Effector memory CD8-positive, alpha-beta T cell (primary cell): Measurements from ENCODE around the gene MRPL33.
A peak's percentile ranks its signal among the peaks of the same experiment; 100 is the strongest.

ENCODE experiments used
- ATAC-seq: fragments of 150-1000 bp; cut with Tn5 transposase; replicated peaks from 2 replicates; pipeline ENCODE4 v1.10.0; 2021; ENCODE audit warnings: mild to moderate bottlenecking, moderate library complexity
- DNase-seq, 3 experiments: peaks; one replicate each; pipeline ENCODE4 v3.0.0; 2021
- H3K27ac Mint-ChIP-seq, 2 donors: one replicate each; pipeline ENCODE4 v1.8.0; 2022; ENCODE audit warnings: mild to moderate bottlenecking in 2 of 2, mixed read lengths in 2 of 2, moderate library complexity in 2 of 2
- H3K27me3 Mint-ChIP-seq, 2 donors: one replicate each; pipeline ENCODE4 v1.8.0; 2022; ENCODE audit warnings: mixed read lengths in 2 of 2
- H3K36me3 Mint-ChIP-seq: one replicate; pipeline ENCODE4 v1.8.0; 2022; ENCODE audit warnings: mild to moderate bottlenecking, moderate library complexity, mixed read lengths; ENCODE audit not compliant: insufficient read depth
- H3K4me1 Mint-ChIP-seq, 2 donors: one replicate each; pipeline ENCODE4 v1.8.0; 2022; ENCODE audit warnings: low read depth in 2 of 2, mixed read lengths in 2 of 2
- H3K4me3 Mint-ChIP-seq, 2 donors: one replicate each; pipeline ENCODE4 v1.8.0; 2022; ENCODE audit warnings: mild to moderate bottlenecking in 2 of 2, mixed read lengths in 2 of 2, moderate library complexity in 2 of 2
- H3K9me3 Mint-ChIP-seq, 2 donors: one replicate each; pipeline ENCODE4 v1.8.0; 2022; ENCODE audit warnings: mixed read lengths in 2 of 2
- total RNA-seq, 9 experiments: gene quantifications; one replicate each; lab custom pipeline; 2026; lab: John Stamatoyannopoulos, UW

MRPL33 gene
- 19.9 to 48.7 (median 33.5) reads per million in 9 experiments for total RNA-seq

DNA sequence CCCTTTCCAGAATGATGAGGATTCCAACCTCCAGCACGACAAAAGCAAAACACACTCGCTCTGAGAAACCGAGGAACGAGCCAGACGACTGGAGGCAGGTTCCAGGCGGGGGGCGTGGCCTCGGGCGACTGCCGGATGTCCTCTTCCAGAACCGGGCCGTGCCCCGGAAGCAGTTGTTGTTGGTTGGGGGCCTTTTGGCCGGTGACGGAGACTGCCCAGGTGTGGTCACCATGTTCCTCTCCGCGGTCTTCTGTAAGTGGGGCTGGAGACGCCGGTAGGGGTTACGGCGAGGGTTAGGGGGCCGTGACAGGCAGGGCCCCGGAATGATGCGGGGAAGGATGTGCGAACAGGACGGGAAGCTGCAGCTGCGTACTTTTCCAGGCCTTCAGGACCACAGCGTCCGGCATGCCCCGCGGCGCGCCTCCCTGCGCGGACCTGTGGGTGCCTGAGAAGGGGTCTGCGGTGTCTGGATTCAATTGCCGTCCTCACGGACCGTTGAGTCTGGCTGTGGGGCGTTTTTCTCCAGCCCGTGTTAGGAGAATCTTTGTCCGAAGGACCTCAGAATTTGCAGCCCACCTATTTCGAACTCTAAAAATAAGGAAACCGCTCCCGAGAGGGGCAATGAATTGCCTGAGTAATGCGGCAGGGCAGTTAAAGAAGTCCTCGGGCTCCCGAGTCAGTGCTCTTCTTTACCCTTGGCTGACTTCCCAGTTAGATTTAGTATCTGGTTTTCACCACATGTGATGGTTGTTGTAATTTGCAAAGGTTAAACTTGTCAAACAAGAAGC is at the start of gene MRPL33:
TSS of gene MRPL33 (plus strand) at position 172 of the 788 bp plus-strand sequence. CDS start at position 231, 59 bp downstream.
- ATAC-seq, result peak; percentile 92
- DNase-seq, result peak; percentile 85 to 89 (median 87)
- peaks cover 21% of the 10 kb centered on the region for H3K36me3 Mint-ChIP-seq
- peak within 1 kb of the TSS; percentile 99 for H3K4me3 Mint-ChIP-seq
- peaks cover 27 to 42% of the 10 kb centered on the region in 2 donors for H3K4me1 Mint-ChIP-seq
- H3K27ac Mint-ChIP-seq, result peak within 1 kb of the TSS; percentile 99 to 100
- H3K9me3 Mint-ChIP-seq, result no peaks in the 10 kb centered on the region
- no peaks in the 10 kb centered on the region for H3K27me3 Mint-ChIP-seq

DNA sequence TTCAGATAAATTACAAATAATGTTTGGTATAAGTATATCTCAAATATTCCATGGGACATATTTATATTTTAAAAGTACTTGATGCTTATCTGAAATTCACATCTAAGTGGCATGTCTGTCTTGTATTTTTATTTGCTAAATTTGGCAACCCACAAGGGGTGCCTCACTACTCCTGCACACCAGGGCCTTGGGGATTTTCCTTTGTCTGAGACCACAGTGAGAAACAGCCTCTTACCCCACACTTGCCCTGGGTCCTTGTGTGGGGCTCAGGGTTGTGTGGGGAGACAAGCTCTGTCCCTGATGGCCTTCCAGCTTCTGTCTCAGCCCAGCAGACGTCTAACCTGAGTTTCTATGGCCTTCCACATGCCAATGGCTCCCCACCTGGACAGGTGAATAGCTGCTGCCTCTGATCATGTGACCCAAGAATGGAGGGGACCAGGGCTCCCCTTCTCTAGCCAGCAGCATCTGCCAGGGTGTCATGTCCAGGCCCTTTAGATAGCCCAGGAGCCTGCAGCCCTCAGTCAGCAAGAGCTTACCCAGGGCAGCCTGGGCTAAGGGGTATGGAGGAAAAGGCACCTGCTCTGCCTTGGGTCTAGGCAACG is 49.5 kb upstream of the MRPL33 start:
- Mint-ChIP-seq H3K36me3 (peaks cover 3% of the 10 kb centered on the region), H3K27me3 (peaks cover 14 to 20% of the 10 kb centered on the region in 2 donors), H3K27ac (peak overlapping the region in 1 of 2 donors; percentile 20), H3K9me3 (no peaks in the 10 kb centered on the region), H3K4me1 (peaks cover 2 to 11% of the 10 kb centered on the region in 2 donors), H3K4me3 (no peak overlapping the region)
- no peak for DNase-seq
- ATAC-seq, result no peak

DNA sequence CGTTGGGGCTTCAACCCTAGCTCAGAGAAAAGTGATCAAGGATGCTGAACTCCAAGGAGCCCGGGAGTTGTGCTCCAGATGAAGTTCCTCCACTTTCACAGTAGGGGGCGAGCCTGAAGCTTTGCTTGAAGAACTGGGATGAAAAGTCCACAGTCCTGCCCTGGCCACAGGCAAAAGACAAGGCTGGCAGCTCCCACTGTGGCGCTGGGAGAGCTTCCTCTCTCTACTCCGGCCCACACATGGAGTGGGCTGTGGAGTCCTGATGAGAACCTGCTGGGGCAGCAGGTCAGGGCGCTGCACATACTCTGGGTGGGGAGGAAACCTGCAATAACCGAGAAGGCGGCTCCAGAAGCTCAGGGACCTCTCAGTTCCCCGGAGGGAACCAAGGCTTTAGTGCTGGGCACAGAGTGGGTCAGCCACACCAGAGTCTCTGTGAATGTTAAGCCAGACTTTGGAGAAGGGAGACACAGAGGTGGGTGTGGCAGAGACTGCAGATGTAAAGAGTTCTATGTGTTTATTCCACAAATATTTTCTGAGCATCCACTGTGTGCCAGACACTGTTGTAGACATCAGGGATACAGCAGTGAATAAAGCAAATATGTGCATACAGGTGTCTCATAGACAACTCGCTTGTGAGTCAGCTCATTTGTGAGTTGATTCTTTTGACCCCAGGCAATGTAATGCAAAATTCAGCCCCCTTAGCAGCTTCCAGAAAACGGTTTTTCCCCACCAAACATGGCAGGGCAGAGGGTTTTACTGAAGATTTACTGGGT is 48.0 kb upstream of the MRPL33 start:
- no peak overlapping the region for H3K27ac Mint-ChIP-seq
- peaks cover 14 to 16% of the 10 kb centered on the region in 2 donors for H3K27me3 Mint-ChIP-seq
- no peak overlapping the region for H3K4me3 Mint-ChIP-seq
- DNase-seq, result peak in 1 of 3 experiments; percentile 18
- peak; percentile 33 for ATAC-seq
- H3K36me3 Mint-ChIP-seq, result peaks cover 3% of the 10 kb centered on the region
- H3K4me1 Mint-ChIP-seq, result peaks cover 0 to 9% of the 10 kb centered on the region in 2 donors
- H3K9me3 Mint-ChIP-seq, result no peaks in the 10 kb centered on the region

DNA sequence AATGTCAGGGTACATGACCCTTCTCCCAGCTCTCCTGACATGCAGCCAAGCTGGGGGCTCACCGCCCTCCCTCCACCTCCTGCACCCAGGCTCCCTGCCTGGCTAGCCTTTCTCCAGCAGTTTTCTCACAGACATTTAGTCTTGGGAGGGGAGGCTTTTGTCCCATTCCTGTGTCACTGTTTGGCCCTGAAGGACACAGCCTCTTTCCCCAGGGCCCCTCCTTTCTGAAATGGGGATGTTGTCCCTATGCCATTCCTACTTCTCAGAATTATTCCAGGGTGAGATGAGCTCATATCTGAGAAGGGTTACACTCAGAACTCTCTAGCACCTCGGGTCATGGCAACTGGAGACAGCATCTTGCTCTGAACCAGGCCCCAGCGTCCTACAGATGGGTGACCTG is 47.3 kb upstream of the MRPL33 start:
- Mint-ChIP-seq H3K27ac (no peak overlapping the region), H3K27me3 (peaks cover 14 to 16% of the 10 kb centered on the region in 2 donors), H3K4me3 (no peak overlapping the region), H3K36me3 (peaks cover 3% of the 10 kb centered on the region), H3K4me1 (peaks cover 0 to 9% of the 10 kb centered on the region in 2 donors), H3K9me3 (no peaks in the 10 kb centered on the region)
- ATAC-seq, result no peak
- DNase-seq, result no peak

DNA sequence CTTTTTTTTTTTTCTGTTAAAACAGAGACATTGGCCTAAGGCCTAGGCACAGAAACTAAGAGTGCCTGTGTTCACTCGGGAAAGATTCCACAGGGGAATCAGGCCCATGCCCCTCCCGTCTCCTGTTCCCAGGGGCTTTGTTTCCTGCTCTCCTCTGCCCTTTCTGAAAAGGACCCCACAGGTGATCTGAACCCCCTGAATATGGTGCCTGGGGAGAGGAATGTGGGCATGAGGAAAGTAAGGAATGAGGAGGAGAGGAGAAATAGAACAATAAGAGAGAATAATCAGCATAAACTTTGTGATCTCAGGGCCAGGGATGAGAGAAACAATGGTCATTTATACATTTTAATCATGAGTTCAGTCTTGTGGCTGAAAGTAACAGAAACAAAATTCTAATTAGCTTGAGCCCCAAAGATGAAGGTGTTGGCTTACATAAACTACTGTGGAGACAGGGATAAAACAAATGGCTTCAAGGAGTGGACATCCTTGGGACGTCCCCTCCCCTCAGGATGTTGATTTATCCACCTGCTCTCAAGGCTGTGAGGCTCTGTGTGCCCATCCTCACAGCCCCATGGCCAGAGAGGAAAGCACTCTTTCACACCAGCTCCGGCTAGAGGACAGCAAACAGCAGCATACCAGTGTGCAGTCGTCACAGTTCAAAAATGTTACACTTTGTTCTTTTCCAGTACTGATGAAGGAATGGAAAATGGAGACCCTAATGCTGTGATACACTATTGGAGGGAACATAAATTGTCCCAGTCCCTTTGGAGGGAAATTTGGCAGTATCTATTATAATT is 46.4 kb upstream of the MRPL33 start:
- Mint-ChIP-seq H3K4me1 (peaks cover 0 to 9% of the 10 kb centered on the region in 2 donors), H3K27ac (no peak overlapping the region), H3K27me3 (peaks cover 9 to 15% of the 10 kb centered on the region in 2 donors), H3K36me3 (peaks cover 3% of the 10 kb centered on the region), H3K9me3 (no peaks in the 10 kb centered on the region), H3K4me3 (no peak overlapping the region)
- DNase-seq (no peak), ATAC-seq (no peak)

DNA sequence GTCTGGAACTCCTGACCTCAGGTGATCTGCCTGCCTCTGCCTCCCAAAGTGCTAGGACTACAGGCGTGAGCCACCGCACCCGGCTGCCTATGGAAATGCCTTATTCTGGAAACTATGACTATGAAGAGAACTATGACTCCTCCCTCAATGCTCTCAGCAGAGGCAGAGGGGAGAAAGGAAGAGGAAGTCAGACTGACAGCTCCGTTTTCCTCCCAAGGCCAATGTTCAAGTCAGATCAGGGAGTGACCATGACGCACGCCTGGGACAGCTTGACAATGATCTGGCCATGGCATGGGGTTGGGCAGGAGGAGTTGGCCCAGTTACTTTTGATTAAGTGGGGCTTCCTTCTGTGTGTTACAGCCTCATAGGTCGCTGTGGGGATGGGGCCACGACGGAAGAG is 44.3 kb upstream of the MRPL33 start:
- ATAC-seq (no peak), DNase-seq (no peak)
- peaks cover 3% of the 10 kb centered on the region for H3K36me3 Mint-ChIP-seq
- H3K9me3 Mint-ChIP-seq, result no peaks in the 10 kb centered on the region
- H3K27me3 Mint-ChIP-seq, result no peaks in the 10 kb centered on the region
- H3K27ac Mint-ChIP-seq, result no peak overlapping the region
- H3K4me1 Mint-ChIP-seq, result no peaks in the 10 kb centered on the region
- H3K4me3 Mint-ChIP-seq, result no peak overlapping the region

DNA sequence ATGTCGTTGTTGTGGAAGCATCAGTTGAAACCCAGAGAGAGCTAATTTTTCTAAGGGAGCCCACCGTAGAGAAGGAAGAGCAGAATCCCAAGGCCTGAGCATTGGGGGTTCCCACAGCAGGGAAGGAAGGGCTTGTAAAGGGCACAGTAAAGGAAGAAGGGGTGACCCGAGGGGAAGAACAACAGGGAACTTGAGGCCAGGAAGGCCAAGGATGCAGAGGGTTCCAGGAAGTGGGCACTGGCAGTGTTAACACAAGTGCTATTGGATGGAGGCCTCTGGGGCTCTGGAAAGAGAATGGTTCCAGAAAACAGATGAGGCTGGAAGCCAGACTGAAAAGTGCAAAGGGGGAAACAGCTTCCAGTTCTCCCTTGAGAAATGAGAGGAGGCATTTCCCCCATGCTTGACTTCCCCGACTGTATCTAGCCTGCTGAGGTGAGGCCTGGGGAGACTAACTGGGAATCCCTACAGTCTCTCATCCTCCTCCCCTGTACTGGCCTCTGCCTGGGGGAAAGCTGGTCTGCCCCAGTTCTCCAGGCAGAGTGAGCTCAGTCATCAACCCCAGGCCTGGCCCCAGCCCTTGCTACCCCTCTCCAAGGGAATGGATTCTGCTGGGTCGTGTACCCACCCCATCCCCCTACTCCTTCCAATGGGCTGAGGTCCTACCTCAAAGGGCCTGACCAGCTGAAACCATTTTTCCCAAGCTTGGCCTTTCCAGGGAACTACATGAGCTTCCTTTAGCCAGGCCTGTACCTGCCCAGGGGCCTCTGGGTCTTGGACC is 43.2 kb upstream of the MRPL33 start:
- H3K9me3 Mint-ChIP-seq, result no peaks in the 10 kb centered on the region
- DNase-seq, result no peak
- peaks cover 3% of the 10 kb centered on the region for H3K36me3 Mint-ChIP-seq
- no peak overlapping the region for H3K27ac Mint-ChIP-seq
- no peaks in the 10 kb centered on the region for H3K27me3 Mint-ChIP-seq
- no peak for ATAC-seq
- H3K4me1 Mint-ChIP-seq, result no peaks in the 10 kb centered on the region
- no peak overlapping the region for H3K4me3 Mint-ChIP-seq

DNA sequence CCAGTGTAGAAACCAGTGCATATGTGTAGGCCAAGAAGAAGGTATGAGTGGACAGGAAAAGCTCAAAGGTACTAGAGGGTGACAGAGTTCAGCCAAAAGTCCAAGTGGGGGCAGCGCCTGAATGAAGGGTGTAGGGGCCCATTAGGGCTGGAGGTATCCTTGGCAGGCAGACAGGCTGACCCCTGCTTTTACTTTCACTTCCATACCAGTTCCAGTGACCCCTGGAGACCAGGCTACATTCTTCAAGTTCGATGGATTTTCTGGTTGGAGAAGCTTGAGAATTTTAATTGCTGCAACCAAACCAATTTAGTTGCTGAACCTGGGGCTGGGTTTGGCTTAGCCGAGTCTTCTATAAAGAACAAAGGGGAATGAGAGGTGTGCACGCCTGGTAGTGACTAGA is 42.3 kb upstream of the MRPL33 start:
- H3K27me3 Mint-ChIP-seq, result no peaks in the 10 kb centered on the region
- no peak for DNase-seq
- H3K36me3 Mint-ChIP-seq, result no peaks in the 10 kb centered on the region
- H3K4me1 Mint-ChIP-seq, result no peaks in the 10 kb centered on the region
- no peak overlapping the region for H3K4me3 Mint-ChIP-seq
- ATAC-seq, result no peak
- no peaks in the 10 kb centered on the region for H3K9me3 Mint-ChIP-seq
- no peak overlapping the region for H3K27ac Mint-ChIP-seq

DNA sequence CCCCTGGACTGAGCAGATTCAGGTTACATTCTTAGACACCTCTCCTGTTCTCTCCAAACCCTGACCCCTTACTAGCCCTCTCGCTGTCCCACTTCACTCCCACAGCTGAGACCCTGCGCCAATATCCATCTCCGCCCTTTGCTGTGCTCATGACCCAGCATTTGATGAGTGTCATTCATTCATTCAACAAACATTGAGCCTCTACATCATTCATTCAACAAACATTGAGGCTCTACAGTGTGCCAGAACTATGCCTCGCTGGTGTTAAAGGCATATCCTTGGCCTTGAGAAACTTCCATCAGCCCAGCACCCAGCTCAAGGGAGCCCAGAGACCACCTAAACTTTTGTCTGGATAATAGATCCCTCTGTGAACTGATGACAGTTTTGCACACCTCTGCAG is 41.9 kb upstream of the MRPL33 start:
- Mint-ChIP-seq H3K9me3 (no peaks in the 10 kb centered on the region), H3K4me1 (no peaks in the 10 kb centered on the region), H3K27me3 (no peaks in the 10 kb centered on the region), H3K4me3 (no peak overlapping the region), H3K27ac (no peak overlapping the region), H3K36me3 (no peaks in the 10 kb centered on the region)
- DNase-seq (no peak), ATAC-seq (no peak)

DNA sequence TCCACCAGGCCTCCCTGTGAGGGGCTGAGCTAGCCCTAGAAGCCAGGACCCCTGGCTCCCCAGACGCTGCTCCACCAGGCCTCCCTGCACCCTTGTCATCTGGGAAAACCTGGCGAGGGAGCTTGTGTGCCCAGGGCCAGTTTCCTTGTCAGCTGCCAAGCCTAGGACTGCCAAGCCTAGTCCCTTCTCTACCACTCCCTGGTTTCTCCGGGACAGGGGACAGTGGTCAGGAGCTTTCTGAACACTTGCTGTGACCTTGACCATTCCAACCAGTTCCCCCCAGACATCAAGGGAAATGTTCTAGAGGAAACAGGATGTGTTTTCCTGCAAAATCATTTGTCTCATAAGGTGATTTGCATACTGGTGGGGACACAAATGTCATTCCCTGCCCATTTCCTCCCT is 41.3 kb upstream of the MRPL33 start:
- no peak overlapping the region for H3K27ac Mint-ChIP-seq
- peaks cover 2% of the 10 kb centered on the region for H3K36me3 Mint-ChIP-seq
- no peaks in the 10 kb centered on the region for H3K9me3 Mint-ChIP-seq
- H3K4me1 Mint-ChIP-seq, result peaks cover 0 to 3% of the 10 kb centered on the region in 2 donors
- ATAC-seq (no peak), DNase-seq (no peak)
- no peaks in the 10 kb centered on the region for H3K27me3 Mint-ChIP-seq
- no peak overlapping the region for H3K4me3 Mint-ChIP-seq

DNA sequence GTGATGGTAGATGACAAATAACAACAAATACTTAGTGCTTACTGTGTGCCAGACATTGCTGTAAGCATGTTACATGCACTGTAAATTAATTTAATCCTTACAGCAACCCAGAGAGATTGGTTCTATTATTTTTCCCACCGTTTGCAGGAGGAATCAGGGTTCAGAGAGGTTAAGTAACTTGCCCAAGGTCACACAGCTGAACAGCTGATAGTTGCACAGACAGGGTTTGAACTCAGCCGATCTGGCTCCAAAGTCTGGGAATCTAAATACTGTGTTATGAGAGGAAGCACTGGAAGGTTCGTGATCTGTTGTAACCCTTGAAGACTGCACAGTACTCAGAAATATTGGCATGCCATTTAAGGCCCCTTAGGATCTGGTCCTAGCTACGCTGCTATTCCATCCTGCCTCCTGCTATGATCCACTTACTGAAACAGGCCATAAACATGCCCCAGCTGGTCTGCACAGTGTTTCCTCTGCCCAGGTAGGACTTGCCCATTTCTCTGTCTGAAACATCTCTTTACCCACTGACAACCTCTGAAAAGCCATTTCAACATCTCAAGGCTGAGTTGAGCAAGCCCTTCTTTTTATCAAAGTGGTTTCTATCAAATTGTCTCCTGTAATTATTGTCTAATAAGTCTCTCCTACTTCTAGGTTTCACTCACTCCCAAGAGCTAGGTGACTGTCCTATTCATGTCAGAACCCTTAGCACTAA is 40.4 kb upstream of the MRPL33 start:
- DNase-seq (no peak), ATAC-seq (no peak)
- Mint-ChIP-seq H3K27ac (no peak overlapping the region), H3K9me3 (no peaks in the 10 kb centered on the region), H3K4me1 (peaks cover 0 to 7% of the 10 kb centered on the region in 2 donors), H3K36me3 (peaks cover 2% of the 10 kb centered on the region), H3K27me3 (no peaks in the 10 kb centered on the region), H3K4me3 (no peak overlapping the region)

DNA sequence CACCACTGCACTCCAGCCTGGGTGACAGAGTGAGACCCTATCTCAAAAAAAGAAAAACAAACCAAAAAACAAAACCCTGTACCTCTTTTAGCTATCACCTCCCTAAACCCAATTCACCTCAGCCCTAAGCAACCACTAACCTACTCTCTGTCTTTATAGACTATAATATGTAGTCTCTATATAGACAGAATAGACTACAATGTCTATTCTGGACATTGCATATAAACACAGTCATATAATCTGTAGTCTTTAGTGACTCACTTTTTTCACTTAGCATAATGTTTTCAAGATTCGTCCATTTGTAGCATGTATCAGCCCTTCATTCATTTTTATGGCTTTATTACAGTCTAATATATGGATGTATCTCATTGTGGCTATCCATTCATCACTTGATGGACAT is 37.2 kb upstream of the MRPL33 start:
- peaks cover 0 to 17% of the 10 kb centered on the region in 2 donors for H3K27me3 Mint-ChIP-seq
- ATAC-seq (no peak), DNase-seq (no peak)
- peaks cover 6% of the 10 kb centered on the region for H3K36me3 Mint-ChIP-seq
- H3K9me3 Mint-ChIP-seq, result no peaks in the 10 kb centered on the region
- no peak overlapping the region for H3K4me3 Mint-ChIP-seq
- peaks cover 0 to 7% of the 10 kb centered on the region in 2 donors for H3K4me1 Mint-ChIP-seq
- no peak overlapping the region for H3K27ac Mint-ChIP-seq
